GM12878 (cell line): Measurements from ENCODE around the gene SSU72. TPM values are rescaled to one million over a fixed set of nuclear protein-coding genes. Genes with fewer than 3 reads are reported as not detected.
"Not testable (repeated sequence)": the region's sequence is repeated elsewhere in the genome, so short reads cannot be mapped to it uniquely, and the experiment has no call there.

Experiments
- ATAC-seq: fragments of 200-7000 bp; cut with Tn5 transposase; 3 replicates; pipeline ENCODE4 v1.9.1; 2020; ENCODE audit warnings: mild to moderate bottlenecking, moderate library complexity
- BruUV-seq: library from RNA; stranded (reverse); fragments of 400-500 nt; replicated peaks from 2 replicates; lab custom pipeline; 2021; lab: Mats Ljungman, UMichigan
- CTCF ChIA-PET: fragments of 300-600 bp; sonication (Branson Sonifier 250); formaldehyde crosslinking; extraction: SDS; loops from one replicate; lab custom pipeline; 2021; ENCODE audit warnings: inconsistent platforms; lab: Yijun Ruan, JAX
- POLR2A ChIA-PET: fragments of 350-600 bp; formaldehyde crosslinking; extraction: SDS; loops from one replicate; lab custom pipeline; 2021; ENCODE audit warnings: inconsistent platforms; lab: Charles Lee
- RAD21 ChIA-PET: fragments of 300-600 bp; sonication (Branson Sonifier 250); formaldehyde crosslinking; loops from one replicate; lab custom pipeline; 2023; ENCODE audit warnings: antibody characterized with exemption; ENCODE audit not compliant: unreplicated experiment; lab: Charles Lee
- SMC1A ChIA-PET: fragments of 300-600 bp; sonication (Branson Sonifier 250); formaldehyde crosslinking; loops from one replicate; lab custom pipeline; 2023; ENCODE audit not compliant: unreplicated experiment, uncharacterized antibody; lab: Charles Lee
- DNase-seq: peaks from one replicate; pipeline ENCODE4 v3.0.0-alpha.2; 2011; ENCODE audit warnings: low read depth, low spot score
- FAIRE-seq: peaks from 3 replicates; lab custom pipeline; 2011; peaks lifted over from hg19 to GRCh38; lab: Jason Lieb, UNC
- H2AFZ ChIP-seq: 2 replicates; pipeline ENCODE4 v1.6.0; 2011; ENCODE audit warnings: low read depth, low read length, control low read depth; ENCODE audit not compliant: control insufficient read depth
- H3K27ac ChIP-seq: 2 replicates; pipeline ENCODE4 v1.5.1; 2011; ENCODE audit warnings: control low read depth; ENCODE audit not compliant: control insufficient read depth, insufficient read depth
- H3K27me3 ChIP-seq, 2 experiments: replicated peaks in 1 of 2; 2 replicates each; pipeline versions ENCODE4 v1.6.0 to v1.6.1; 2011; ENCODE audit warnings: low read length in 1 of 2; ENCODE audit not compliant: control insufficient read depth in 2 of 2, insufficient read depth in 2 of 2
- H3K36me3 ChIP-seq, 2 experiments: 2 replicates each; pipeline ENCODE4 v1.5.1; 2011; ENCODE audit warnings: low read length in 1 of 2; ENCODE audit not compliant: control insufficient read depth in 2 of 2, insufficient read depth in 2 of 2
- H3K4me1 ChIP-seq: 2 replicates; pipeline ENCODE4 v1.6.1; 2011; ENCODE audit warnings: mild to moderate bottlenecking, low read length, moderate library complexity, mixed read lengths; ENCODE audit not compliant: control insufficient read depth, insufficient read depth
- H3K4me2 ChIP-seq: 2 replicates; pipeline ENCODE4 v1.6.0; 2011; ENCODE audit warnings: control low read depth; ENCODE audit not compliant: control insufficient read depth, insufficient read depth
- H3K4me3 ChIP-seq: fragments of 200-600 bp; sonication (generic); 2 replicates; pipeline ENCODE4 v1.5.1; 2016
- H3K79me2 ChIP-seq: 2 replicates; pipeline ENCODE4 v1.6.0; 2011; ENCODE audit warnings: low read length; ENCODE audit not compliant: control insufficient read depth, insufficient read depth
- H3K9ac ChIP-seq: 2 replicates; pipeline ENCODE4 v1.8.0; 2011; ENCODE audit warnings: low read length, control low read depth, mixed read lengths; ENCODE audit not compliant: control insufficient read depth, insufficient read depth
- H3K9me3 ChIP-seq: replicated peaks from 3 replicates; pipeline ENCODE4 v1.5.1; 2011; ENCODE audit warnings: mild to moderate bottlenecking, low read length; ENCODE audit not compliant: control insufficient read depth, insufficient read depth
- H4K20me1 ChIP-seq: 2 replicates; pipeline ENCODE4 v1.6.0; 2011; ENCODE audit not compliant: control insufficient read depth, insufficient read depth
- WGBS: methylation state at CpG from one replicate; pipeline ENCODE4 v1.1.6; 2016; ENCODE audit warnings: low lambda C conversion rate; ENCODE audit not compliant: insufficient replicate concordance, insufficient coverage; ENCODE audit errors: missing lambda C conversion rate; 5-methylcytosine and 5-hydroxymethylcytosine counted together
- in situ Hi-C: fragments of 300-500 bp; cut with MboI; formaldehyde crosslinking; loops from 9 replicates; pipeline ENCODE4 v1.14.3; 2018; ENCODE audit warnings: mixed read lengths
- intact Hi-C: fragments of 100-400 bp; cut with micrococcal nuclease; formaldehyde crosslinking; loops from one replicate; pipeline ENCODE4 v1.14.2; 2022; ENCODE audit not compliant: unreplicated experiment
- polyA plus RNA-seq, 11 experiments: library from polyadenylated mRNA; depleted of rRNA in 4 of 11; unstranded in 6 of 11; stranded (reverse) in 5 of 11; fragments of >200 nt; fragmentation: Nextera tagmentation in 4 of 11; fragmentation: Illumina TruSeq in 1 of 11; extraction: Ambion mirVana in 4 of 11; extraction: Trizol in 1 of 11; gene quantifications; 1 replicate in 1 of 11; 2 replicates in 10 of 11; pipeline versions ENCODE4 v1.2.1 to v1.2.3, GENCODE V29; 2011 to 2016; ENCODE audit warnings: inconsistent platforms in 2 of 11, missing spikeins in 2 of 11, low read depth in 1 of 11
- total RNA-seq, 4 experiments: library from RNA; depleted of rRNA in 3 of 4; stranded (reverse); fragments of >200 nt in 3 of 4; fragmentation: Illumina TruSeq in 1 of 4; extraction: Trizol in 1 of 4; gene quantifications; 2 replicates each; pipeline versions ENCODE4 v1.2.1 to v1.2.3, GENCODE V29; 2013 to 2021

The SSU72 gene
- total and polyA plus RNA-seq, 10 of the 15 experiments (the other 5 are each of a cell fraction or from before 2014, with no cell fraction given), result 28.6 to 172 (median 67.7) TPM

DNA sequence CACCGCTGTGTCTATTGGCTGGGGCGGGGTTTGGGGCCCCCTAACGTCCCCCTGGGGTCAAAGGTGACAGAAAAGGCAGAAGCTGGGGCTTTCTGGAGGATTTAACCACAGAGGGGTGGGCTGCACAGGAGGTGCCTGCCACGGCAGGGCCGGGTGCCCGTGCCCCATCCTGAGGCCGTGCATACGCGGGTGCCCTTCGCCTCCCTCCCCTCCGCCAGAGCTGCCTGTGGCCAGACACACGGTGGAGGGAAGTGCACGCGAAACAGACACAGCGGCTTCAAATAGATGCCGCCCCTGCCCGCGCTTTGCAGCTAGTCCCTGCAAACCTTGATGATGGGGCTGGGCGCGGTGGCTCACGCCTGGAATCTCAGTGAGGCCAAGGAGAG is 65.2 kb downstream of the SSU72 start:
- H3K4me2 ChIP-seq, FAIRE-seq, DNase-seq, H3K27ac ChIP-seq, H2AFZ ChIP-seq, CTCF ChIA-PET, BruUV-seq, H3K9me3 ChIP-seq, H3K4me1 ChIP-seq, H3K9ac ChIP-seq, H3K36me3 ChIP-seq, SMC1A ChIA-PET, H3K27me3 ChIP-seq, RAD21 ChIA-PET, H4K20me1 ChIP-seq, ATAC-seq, H3K4me3 ChIP-seq: not testable (repeated sequence)
- POLR2A ChIA-PET, result interaction anchor here (0.7 kb wide), 1 partner anchor 268 kb away, joined by 3 read pairs; no protein-coding TSS in a partner anchor
- 83% methylated on average over 16 of the region's 21 CpGs for WGBS
- intact Hi-C loops, result loop anchor here (10.0 kb wide), 1 partner anchor 135 kb away; the partner anchor contains the start of gene AURKAIP1
- in situ Hi-C loops, result loop anchor here (5.0 kb wide), 1 partner anchor 107 kb away; no protein-coding TSS in a partner anchor
- peaks cover 16% of the 10 kb centered on the region for H3K79me2 ChIP-seq

DNA sequence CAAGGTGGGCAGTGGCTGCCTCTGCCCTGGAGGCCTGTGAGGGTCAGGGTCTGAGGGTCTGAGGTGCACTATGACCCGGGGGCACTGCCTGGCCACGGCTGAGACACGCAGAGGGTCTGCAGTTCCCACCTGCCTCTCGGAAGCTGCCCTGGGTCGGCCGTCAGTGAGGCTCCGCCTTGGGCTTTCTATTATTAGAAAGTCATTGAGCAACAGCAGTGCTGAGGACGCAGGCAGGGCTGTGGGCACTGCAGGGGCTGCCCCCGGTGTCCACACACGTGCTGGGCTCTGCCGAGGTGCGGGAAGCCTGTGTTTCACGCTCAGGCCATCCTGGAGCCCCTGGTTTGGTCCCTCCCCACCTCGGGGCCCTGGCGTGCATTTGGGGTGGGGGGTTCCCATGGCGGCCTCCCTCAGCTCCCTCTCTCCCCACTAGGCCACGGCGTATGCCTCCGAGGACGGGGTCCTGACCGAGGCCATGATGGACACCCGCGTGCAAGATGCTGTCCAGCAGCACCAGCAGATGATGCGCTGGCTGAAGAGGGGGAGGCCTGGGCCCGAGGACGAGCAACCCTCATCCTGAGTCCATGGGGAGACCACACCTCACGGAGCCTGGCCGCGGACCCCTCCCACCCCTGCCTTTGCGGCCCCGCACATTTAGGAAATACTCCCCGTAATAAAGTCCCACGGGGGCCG is 65.7 kb downstream of the SSU72 start:
- 75% methylated on average over 21 of the region's 34 CpGs for WGBS
- H3K36me3 ChIP-seq, FAIRE-seq, H3K27me3 ChIP-seq, ATAC-seq, BruUV-seq, H2AFZ ChIP-seq, H3K27ac ChIP-seq, H3K4me3 ChIP-seq, H4K20me1 ChIP-seq, H3K4me2 ChIP-seq, H3K9me3 ChIP-seq, H3K4me1 ChIP-seq, DNase-seq, POLR2A ChIA-PET, RAD21 ChIA-PET, SMC1A ChIA-PET, H3K9ac ChIP-seq, CTCF ChIA-PET: not testable (repeated sequence)
- H3K79me2 ChIP-seq, result peaks cover 16% of the 10 kb centered on the region
- intact Hi-C loops (loop anchor here (10.0 kb wide), 1 partner anchor 134 kb away; the partner anchor contains the start of gene AURKAIP1), in situ Hi-C loops (loop anchor here (5.0 kb wide), 1 partner anchor 107 kb away; no protein-coding TSS in a partner anchor)
